SK-N-SH treated with all-trans-retinoic acid at 6 μM for 48 hours (cell line): Measurements from ENCODE around the gene IL23R.

Experiments
- ATAC-seq: fragments of 200-7000 bp; cut with Tn5 transposase; 3 replicates; pipeline ENCODE4 v1.9.1; 2020; ENCODE audit warnings: mild to moderate bottlenecking, moderate library complexity
- ARNTL ChIP-seq: fragments of 450-650 bp; formaldehyde crosslinking; IDR thresholded peaks from 2 replicates; pipeline ENCODE4 v1.5.0; 2020; ENCODE audit warnings: low read depth, mild to moderate bottlenecking, moderate library complexity, borderline replicate concordance
- BACH2 ChIP-seq: fragments of 250-450 bp; sonication (Bioruptor Pico); IDR thresholded peaks from 2 replicates; pipeline ENCODE4 v1.9.0; 2021; ENCODE audit warnings: mild to moderate bottlenecking, borderline replicate concordance
- CREB5 ChIP-seq: fragments of 250-450 bp; sonication (Bioruptor Pico); IDR thresholded peaks from 2 replicates; pipeline ENCODE4 v1.5.1; 2020; ENCODE audit warnings: low read depth, mild to moderate bottlenecking, moderate library complexity
- CSDC2 ChIP-seq: fragments of 250-450 bp; sonication (Bioruptor Pico); IDR thresholded peaks from 2 replicates; pipeline ENCODE4 v1.5.0; 2020; ENCODE audit warnings: mild to moderate bottlenecking, moderate library complexity
- ESRRG ChIP-seq: fragments of 250-450 bp; sonication (Bioruptor Pico); IDR thresholded peaks from 2 replicates; pipeline ENCODE4 v1.6.1; 2021; ENCODE audit warnings: mild to moderate bottlenecking
- GLIS3 ChIP-seq: fragments of 250-450 bp; sonication (Bioruptor Pico); IDR thresholded peaks from 2 replicates; pipeline ENCODE4 v1.5.0; 2020; ENCODE audit warnings: mild to moderate bottlenecking, moderate library complexity
- POU6F1 ChIP-seq: fragments of 250-450 bp; sonication (Bioruptor Pico); IDR thresholded peaks from 2 replicates; pipeline ENCODE4 v1.8.0; 2021; ENCODE audit warnings: low read depth, mild to moderate bottlenecking, moderate library complexity, borderline replicate concordance
- PPARA ChIP-seq: fragments of 250-450 bp; sonication (Bioruptor Pico); IDR thresholded peaks from 2 replicates; pipeline ENCODE4 v1.5.0; 2020; ENCODE audit warnings: mild to moderate bottlenecking, borderline replicate concordance
- RARB ChIP-seq: fragments of 250-450 bp; sonication (Bioruptor Pico); IDR thresholded peaks from 2 replicates; pipeline ENCODE4 v1.8.0; 2021; ENCODE audit warnings: mild to moderate bottlenecking, moderate library complexity
- TOX ChIP-seq: fragments of 250-450 bp; sonication (Bioruptor Pico); IDR thresholded peaks from 2 replicates; pipeline ENCODE4 v1.8.0; 2021; ENCODE audit warnings: mild to moderate bottlenecking, moderate library complexity, borderline replicate concordance
- ZC3H10 ChIP-seq: fragments of 250-450 bp; sonication (Bioruptor Pico); IDR thresholded peaks from 2 replicates; pipeline ENCODE4 v1.5.1; 2021; ENCODE audit warnings: mild to moderate bottlenecking, moderate library complexity
- ZFP3 ChIP-seq: fragments of 250-450 bp; sonication (Bioruptor Pico); IDR thresholded peaks from 2 replicates; pipeline ENCODE4 v1.5.0; 2020; ENCODE audit warnings: mild to moderate bottlenecking, moderate library complexity
- ZFP30 ChIP-seq: fragments of 450-650 bp; formaldehyde crosslinking; IDR thresholded peaks from 2 replicates; pipeline ENCODE4 v1.5.0; 2022; ENCODE audit warnings: mild to moderate bottlenecking, moderate library complexity
- ZNF565 ChIP-seq: fragments of 450-650 bp; formaldehyde crosslinking; conservative IDR thresholded peaks from 2 replicates; pipeline ENCODE4 v1.5.0; 2020; ENCODE audit warnings: low read depth, mild to moderate bottlenecking, moderate library complexity
- ZNF70 ChIP-seq: fragments of 450-650 bp; formaldehyde crosslinking; IDR thresholded peaks from 2 replicates; pipeline ENCODE4 v1.5.0; 2020; ENCODE audit warnings: mild to moderate bottlenecking, moderate library complexity
- ZNF8 ChIP-seq: fragments of 450-650 bp; formaldehyde crosslinking; IDR thresholded peaks from 2 replicates; pipeline ENCODE4 v1.5.0; 2020; ENCODE audit warnings: mild to moderate bottlenecking, moderate library complexity
- TF ChIP-seq, protein P1 (sequence below): fragments of 250-450 bp; sonication (Bioruptor Pico); IDR thresholded peaks from 2 replicates; pipeline ENCODE4 v1.8.0; 2020; ENCODE audit warnings: mild to moderate bottlenecking, moderate library complexity, borderline replicate concordance
- TF ChIP-seq, protein P2 (sequence below): fragments of 250-450 bp; sonication (Bioruptor Pico); IDR thresholded peaks from 2 replicates; pipeline ENCODE4 v1.5.1; 2021; ENCODE audit warnings: mild to moderate bottlenecking, moderate library complexity
- TF ChIP-seq, protein P3 (sequence below): fragments of 250-450 bp; sonication (Bioruptor Pico); IDR thresholded peaks from 2 replicates; pipeline ENCODE4 v1.5.0; 2020; ENCODE audit warnings: mild to moderate bottlenecking, moderate library complexity

The IL23R gene

DNA sequence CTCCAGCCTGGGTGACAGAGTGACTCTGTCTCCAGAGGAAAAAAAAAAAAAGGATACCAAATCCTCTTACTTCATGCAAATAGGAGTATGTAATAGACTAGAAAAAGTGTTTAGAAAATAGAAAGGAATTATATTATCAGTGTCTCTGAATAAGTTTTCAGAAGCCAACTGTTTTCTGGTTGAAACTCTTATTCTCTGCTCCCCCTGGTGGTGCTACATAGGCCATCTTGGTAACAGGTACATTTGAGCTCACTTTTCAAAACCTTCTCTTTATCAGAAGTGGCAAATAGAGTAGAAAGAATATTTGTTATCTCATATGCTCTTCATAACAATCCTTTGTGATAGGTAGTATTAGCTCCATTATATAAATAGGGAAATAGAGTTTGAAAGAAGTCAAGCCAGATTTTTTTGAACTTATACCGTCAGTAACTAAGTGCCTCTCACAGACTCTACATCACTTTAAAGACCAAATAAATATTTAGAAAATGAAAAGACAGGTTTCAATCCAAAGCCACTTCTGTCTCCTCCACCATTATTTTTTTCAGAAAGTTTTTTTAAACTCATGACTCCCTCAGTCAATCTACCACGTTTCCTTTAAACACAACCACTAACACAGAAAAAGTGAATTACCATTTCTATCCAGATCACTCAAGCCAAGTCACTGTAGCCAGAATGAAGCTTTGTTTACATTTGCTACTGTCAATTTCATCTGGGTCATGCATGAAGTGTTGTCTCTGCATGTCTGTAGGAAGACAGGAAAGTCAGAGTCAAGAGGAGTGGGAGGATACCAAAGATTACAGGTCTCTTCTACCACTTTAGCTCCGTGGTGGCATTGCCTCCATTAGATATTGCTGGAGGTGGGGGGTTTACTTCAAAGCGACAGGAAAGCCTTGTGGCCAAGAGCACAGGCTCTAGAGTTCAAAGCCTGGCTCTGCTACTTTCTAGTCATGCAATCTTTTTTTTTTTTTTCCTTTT lies 45.6 kb downstream of the IL23R start:
- TF ChIP-seq BACH2 (CRISPR knock-in tag): no peak
- TF ChIP-seq RARB (CRISPR knock-in tag): no peak
- no peak for TF ChIP-seq TOX (CRISPR knock-in tag)
- TF ChIP-seq ZFP30 (CRISPR knock-in tag): no peak
- TF ChIP-seq, protein P1, sequence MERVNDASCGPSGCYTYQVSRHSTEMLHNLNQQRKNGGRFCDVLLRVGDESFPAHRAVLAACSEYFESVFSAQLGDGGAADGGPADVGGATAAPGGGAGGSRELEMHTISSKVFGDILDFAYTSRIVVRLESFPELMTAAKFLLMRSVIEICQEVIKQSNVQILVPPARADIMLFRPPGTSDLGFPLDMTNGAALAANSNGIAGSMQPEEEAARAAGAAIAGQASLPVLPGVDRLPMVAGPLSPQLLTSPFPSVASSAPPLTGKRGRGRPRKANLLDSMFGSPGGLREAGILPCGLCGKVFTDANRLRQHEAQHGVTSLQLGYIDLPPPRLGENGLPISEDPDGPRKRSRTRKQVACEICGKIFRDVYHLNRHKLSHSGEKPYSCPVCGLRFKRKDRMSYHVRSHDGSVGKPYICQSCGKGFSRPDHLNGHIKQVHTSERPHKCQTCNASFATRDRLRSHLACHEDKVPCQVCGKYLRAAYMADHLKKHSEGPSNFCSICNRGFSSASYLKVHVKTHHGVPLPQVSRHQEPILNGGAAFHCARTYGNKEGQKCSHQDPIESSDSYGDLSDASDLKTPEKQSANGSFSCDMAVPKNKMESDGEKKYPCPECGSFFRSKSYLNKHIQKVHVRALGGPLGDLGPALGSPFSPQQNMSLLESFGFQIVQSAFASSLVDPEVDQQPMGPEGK: no peak
- TF ChIP-seq ZFP3 (CRISPR knock-in tag): no peak
- TF ChIP-seq, all 23 proteins: peak for 0
- peak; percentile 79 for ATAC-seq

DNA sequence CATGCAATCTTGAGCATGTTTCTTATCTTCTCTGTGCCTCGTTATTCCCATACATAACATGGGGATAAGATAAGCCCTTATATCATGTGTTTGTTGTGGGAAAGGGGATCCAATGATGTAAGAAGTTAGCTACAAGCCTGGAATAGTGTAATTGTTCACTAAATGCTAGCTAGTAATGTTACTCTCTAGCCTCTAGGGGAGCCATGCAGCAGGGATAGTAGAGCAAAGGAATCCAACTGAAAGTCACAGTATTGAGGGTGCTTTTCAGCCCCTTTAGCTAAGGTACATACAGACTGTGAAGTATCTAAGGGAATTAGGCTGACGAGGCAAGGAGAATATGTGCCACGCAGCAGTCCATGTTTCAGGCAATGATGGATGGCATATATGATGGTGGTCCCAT lies 46.9 kb downstream of the IL23R start:
- TF ChIP-seq ZFP3 (CRISPR knock-in tag) (no peak), ZNF8 (CRISPR knock-in tag) (no peak), ESRRG (CRISPR knock-in tag) (no peak), ZNF70 (CRISPR knock-in tag) (no peak), GLIS3 (CRISPR knock-in tag) (no peak), ZC3H10 (no peak), POU6F1 (CRISPR knock-in tag) (no peak), PPARA (CRISPR knock-in tag) (no peak), CSDC2 (CRISPR knock-in tag) (no peak), CREB5 (CRISPR knock-in tag) (no peak), ZNF565 (CRISPR knock-in tag) (no peak)
- TF ChIP-seq, protein P2, sequence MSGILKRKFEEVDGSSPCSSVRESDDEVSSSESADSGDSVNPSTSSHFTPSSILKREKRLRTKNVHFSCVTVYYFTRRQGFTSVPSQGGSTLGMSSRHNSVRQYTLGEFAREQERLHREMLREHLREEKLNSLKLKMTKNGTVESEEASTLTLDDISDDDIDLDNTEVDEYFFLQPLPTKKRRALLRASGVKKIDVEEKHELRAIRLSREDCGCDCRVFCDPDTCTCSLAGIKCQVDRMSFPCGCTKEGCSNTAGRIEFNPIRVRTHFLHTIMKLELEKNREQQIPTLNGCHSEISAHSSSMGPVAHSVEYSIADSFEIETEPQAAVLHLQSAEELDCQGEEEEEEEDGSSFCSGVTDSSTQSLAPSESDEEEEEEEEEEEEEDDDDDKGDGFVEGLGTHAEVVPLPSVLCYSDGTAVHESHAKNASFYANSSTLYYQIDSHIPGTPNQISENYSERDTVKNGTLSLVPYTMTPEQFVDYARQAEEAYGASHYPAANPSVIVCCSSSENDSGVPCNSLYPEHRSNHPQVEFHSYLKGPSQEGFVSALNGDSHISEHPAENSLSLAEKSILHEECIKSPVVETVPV: no peak
- TF ChIP-seq, protein P3, sequence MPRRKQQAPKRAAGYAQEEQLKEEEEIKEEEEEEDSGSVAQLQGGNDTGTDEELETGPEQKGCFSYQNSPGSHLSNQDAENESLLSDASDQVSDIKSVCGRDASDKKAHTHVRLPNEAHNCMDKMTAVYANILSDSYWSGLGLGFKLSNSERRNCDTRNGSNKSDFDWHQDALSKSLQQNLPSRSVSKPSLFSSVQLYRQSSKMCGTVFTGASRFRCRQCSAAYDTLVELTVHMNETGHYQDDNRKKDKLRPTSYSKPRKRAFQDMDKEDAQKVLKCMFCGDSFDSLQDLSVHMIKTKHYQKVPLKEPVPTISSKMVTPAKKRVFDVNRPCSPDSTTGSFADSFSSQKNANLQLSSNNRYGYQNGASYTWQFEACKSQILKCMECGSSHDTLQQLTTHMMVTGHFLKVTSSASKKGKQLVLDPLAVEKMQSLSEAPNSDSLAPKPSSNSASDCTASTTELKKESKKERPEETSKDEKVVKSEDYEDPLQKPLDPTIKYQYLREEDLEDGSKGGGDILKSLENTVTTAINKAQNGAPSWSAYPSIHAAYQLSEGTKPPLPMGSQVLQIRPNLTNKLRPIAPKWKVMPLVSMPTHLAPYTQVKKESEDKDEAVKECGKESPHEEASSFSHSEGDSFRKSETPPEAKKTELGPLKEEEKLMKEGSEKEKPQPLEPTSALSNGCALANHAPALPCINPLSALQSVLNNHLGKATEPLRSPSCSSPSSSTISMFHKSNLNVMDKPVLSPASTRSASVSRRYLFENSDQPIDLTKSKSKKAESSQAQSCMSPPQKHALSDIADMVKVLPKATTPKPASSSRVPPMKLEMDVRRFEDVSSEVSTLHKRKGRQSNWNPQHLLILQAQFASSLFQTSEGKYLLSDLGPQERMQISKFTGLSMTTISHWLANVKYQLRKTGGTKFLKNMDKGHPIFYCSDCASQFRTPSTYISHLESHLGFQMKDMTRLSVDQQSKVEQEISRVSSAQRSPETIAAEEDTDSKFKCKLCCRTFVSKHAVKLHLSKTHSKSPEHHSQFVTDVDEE (CRISPR knock-in tag): no peak
- ATAC-seq: peak; percentile 90

DNA sequence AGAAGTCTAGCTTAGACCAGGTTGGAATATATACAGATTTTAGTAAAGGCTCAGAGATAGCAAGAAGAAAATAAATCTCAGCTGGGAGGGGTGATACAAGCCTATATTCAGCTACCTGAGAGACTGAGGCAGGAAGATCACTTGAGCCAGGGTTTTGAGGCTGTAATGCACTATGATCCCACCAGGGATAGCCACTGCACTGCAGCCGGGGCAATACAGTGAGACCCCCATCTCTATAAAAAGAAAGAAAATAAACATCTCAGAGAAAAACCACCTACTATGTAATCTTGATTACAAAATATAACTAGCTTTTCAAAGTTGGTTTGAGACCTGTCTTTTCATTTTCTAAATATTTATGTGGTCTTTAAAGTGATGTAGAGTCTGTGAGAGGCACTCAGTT lies 47.7 kb downstream of the IL23R start:
- TF ChIP-seq, protein P1: no peak
- TF ChIP-seq, protein P3 (CRISPR knock-in tag): no peak
- no peak for TF ChIP-seq GLIS3 (CRISPR knock-in tag)
- TF ChIP-seq ZFP30 (CRISPR knock-in tag): no peak
- no peak for TF ChIP-seq ZNF565 (CRISPR knock-in tag)
- TF ChIP-seq ARNTL (CRISPR knock-in tag): no peak
- no peak for TF ChIP-seq PPARA (CRISPR knock-in tag)
- ATAC-seq: no peak
